Measurements from ENCODE around the gene FBXW11. TPM values are rescaled to one million over a fixed set of nuclear protein-coding genes. Genes with fewer than 3 reads are reported as not detected.

The FBXW11 gene
- total RNA-seq, 1 experiment from 2014 or later = 52.0 TPM

GRCh38 chr5:171978016-171978415, 28.4 kb downstream of the FBXW11 start:
- CTCF ChIA-PET = no interaction called here

More at GRCh38 chr5:171978016-171978415, 28.4 kb downstream of the FBXW11 start:
- POLR2A ChIA-PET = no interaction called here
- BruUV-seq (replicated peaks) = no TSS peak
- ATAC-seq (no peak), DNase-seq (ENCODE audit: low read depth, low spot score) (no peak)
- H2AFZ ChIP-seq (ENCODE audit: low read depth, low read length, poor library complexity, severe bottlenecking) = no peak overlapping the region
- H3K36me3 ChIP-seq (ENCODE audit: control insufficient read depth in 1 of 2, insufficient read depth in 2 of 2, low read length in 2 of 2) = no peaks in the 10 kb centered on the region; a peak in 1 of 4 replicates
- H3K4me2 ChIP-seq (ENCODE audit: low read length) = no peak overlapping the region
- H3K9ac ChIP-seq (ENCODE audit: low read length) = no peak overlapping the region
- RAD21 ChIA-PET (ENCODE audit: low non-redundant PET in 1 of 2, low total read pairs in 2 of 2, uncharacterized antibody in 2 of 2, unreplicated experiment in 2 of 2) = no interaction called here
- H3K4me1 ChIP-seq (ENCODE audit: control insufficient read depth in 1 of 2, insufficient read depth in 2 of 2, low read length in 2 of 2) = peaks cover 2 to 6% of the 10 kb centered on the region in 2 experiments; a peak in 2 of 4 replicates
- H3K9me3 ChIP-seq (ENCODE audit: control insufficient read depth in 1 of 2, insufficient read depth in 1 of 2, low read depth in 1 of 2, low read length in 2 of 2) = peaks cover 8 to 14% of the 10 kb centered on the region in 2 experiments; a peak in 2 of 4 replicates
- TF ChIP-seq ZBTB33 (IDR thresholded peaks at IDR 0.05; ENCODE audit: extremely low read depth, insufficient replicate concordance, low read length) (no peak), EZH2 (IDR thresholded peaks at IDR 0.05) (no peak), YY1 (IDR thresholded peaks at IDR 0.05; ENCODE audit: extremely low read depth, insufficient replicate concordance, low read depth, low read length) (no peak), SP1 (IDR thresholded peaks at IDR 0.05; ENCODE audit: low read depth) (no peak), CBX3 (IDR thresholded peaks at IDR 0.05; ENCODE audit: low read depth) (no peak), EGR1 (IDR thresholded peaks at IDR 0.05; ENCODE audit: low read depth) (no peak), POLR2AphosphoS5 (IDR thresholded peaks at IDR 0.05; ENCODE audit: low read depth, low read length) (no peak), POLR2A (IDR thresholded peaks at IDR 0.05; ENCODE audit: borderline replicate concordance, extremely low read depth, insufficient read depth, insufficient read length) (no peak), ELF1 (IDR thresholded peaks at IDR 0.05; ENCODE audit: borderline replicate concordance, low read depth) (no peak), FOSL1 (IDR thresholded peaks at IDR 0.05; ENCODE audit: low read depth) (no peak), TCF7L2 (IDR thresholded peaks at IDR 0.05; ENCODE audit: borderline replicate concordance, extremely low read depth, insufficient read depth, insufficient read length) (no peak), ATF3 (IDR thresholded peaks at IDR 0.05) (no peak), CEBPB (IDR thresholded peaks at IDR 0.05; ENCODE audit: low read depth) (no peak), JUND (IDR thresholded peaks at IDR 0.05) (no peak), SIN3A (IDR thresholded peaks at IDR 0.05; ENCODE audit: low read depth) (no peak), ZNF274 (IDR thresholded peaks at IDR 0.05; ENCODE audit: low read depth, low read length) (no peak)
- peaks cover 95% of the 10 kb centered on the region for H3K79me2 ChIP-seq (ENCODE audit: insufficient read depth, low read length)
- no peaks in the 10 kb centered on the region for H4K20me1 ChIP-seq (ENCODE audit: insufficient read depth)
- H3K4me3 ChIP-seq (replicated peaks in 1 of 2; ENCODE audit: low read depth in 1 of 2, low read length in 2 of 2) = no peak overlapping the region
- H3K27ac ChIP-seq (ENCODE audit: low read depth, low read length) = no peak overlapping the region
- H3K9me2 ChIP-seq (ENCODE audit: insufficient read depth) = no peaks in the 10 kb centered on the region
- no peaks in the 10 kb centered on the region for H3K27me3 ChIP-seq (ENCODE audit: insufficient read depth, low read length)
- intact Hi-C loops (cut with micrococcal nuclease) = no loop called here
